Fibroblast of villous mesenchyme (primary cell): ENCODE measurements around the gene GUCA2B. TPM values are rescaled to one million over a fixed set of nuclear protein-coding genes. Genes with fewer than 3 reads are reported as not detected.

Experiments
- DNase-seq: peaks from one replicate; pipeline ENCODE4 v3.0.0-alpha.2; 2010; ENCODE audit warnings: low read depth
- H3K4me3 ChIP-seq: 2 replicates; pipeline ENCODE4 v1.5.1; 2011; ENCODE audit warnings: low read depth, mild to moderate bottlenecking, low read length
- total RNA-seq: library from RNA; depleted of rRNA; stranded (reverse); fragments of >200 nt; gene quantifications from 2 replicates; pipeline ENCODE4 v1.2.3, GENCODE V29; 2012
- TF ChIP-seq, protein P1 (sequence below): IDR thresholded peaks from 2 replicates; pipeline ENCODE4 v1.5.1; 2012; ENCODE audit warnings: low read depth, mild to moderate bottlenecking, low read length; ENCODE audit not compliant: insufficient read depth

The GUCA2B gene
- total RNA-seq, 1 donor, result not detected

DNA sequence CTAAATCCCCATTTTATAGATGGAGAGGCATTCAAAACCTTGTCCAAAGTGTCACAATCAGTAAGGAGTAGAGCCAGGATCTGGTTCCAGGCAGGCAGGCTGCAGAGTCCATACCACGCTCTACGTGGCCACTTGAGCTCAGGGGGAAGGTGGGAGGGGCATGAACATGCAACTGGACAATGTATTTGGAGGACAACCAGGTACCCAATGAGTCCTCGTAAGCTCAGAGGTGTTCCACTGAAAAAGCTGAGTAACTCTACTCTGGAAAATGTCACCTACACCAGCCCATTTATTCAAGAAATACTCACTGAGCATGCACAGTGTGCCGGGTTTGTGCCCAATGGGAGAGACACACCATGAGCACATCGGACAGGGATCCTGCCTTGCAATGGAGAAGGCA lies 11.2 kb upstream of the GUCA2B start:
- TF ChIP-seq, protein P1, sequence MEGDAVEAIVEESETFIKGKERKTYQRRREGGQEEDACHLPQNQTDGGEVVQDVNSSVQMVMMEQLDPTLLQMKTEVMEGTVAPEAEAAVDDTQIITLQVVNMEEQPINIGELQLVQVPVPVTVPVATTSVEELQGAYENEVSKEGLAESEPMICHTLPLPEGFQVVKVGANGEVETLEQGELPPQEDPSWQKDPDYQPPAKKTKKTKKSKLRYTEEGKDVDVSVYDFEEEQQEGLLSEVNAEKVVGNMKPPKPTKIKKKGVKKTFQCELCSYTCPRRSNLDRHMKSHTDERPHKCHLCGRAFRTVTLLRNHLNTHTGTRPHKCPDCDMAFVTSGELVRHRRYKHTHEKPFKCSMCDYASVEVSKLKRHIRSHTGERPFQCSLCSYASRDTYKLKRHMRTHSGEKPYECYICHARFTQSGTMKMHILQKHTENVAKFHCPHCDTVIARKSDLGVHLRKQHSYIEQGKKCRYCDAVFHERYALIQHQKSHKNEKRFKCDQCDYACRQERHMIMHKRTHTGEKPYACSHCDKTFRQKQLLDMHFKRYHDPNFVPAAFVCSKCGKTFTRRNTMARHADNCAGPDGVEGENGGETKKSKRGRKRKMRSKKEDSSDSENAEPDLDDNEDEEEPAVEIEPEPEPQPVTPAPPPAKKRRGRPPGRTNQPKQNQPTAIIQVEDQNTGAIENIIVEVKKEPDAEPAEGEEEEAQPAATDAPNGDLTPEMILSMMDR, result no peak
- DNase-seq, result no peak

DNA sequence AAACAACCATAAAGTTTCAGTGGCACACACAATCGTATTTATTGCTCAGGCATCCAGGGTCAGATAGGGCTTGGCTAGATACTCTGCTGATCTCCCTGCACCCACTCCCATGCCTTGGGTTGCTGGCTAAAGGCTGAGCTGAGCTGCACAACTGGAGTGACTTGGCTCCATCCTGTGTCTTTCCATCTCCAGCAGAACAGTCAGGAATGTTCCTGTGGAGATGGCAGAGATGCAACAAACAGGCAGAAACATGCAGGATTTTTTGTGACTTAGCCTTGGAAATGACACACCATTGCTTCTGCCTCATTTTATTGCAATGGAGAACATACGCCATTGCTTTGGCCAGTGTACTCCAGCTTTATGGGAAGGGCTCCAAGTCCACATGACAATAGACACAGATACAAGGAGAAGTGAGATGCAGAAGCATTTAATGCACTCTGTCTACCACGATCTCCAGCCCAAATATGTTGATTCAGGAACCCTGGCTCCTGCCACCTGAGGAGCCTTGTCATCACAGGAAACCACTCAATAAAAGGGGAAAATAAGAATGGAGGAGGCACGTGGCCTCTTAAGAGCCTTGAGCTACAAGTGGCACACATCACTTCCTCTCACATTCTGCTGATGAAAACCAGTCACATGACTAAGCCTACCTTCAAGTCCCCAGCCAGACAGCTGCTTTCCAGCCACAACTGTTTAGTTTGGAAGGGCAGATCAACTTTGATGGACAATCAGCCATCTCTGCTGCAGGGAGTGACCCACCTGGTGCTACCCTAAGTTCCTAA lies 10.1 kb upstream of the GUCA2B start:
- TF ChIP-seq, protein P1, result no peak
- DNase-seq, result no peak
- H3K4me3 ChIP-seq, result no peak overlapping the region

More for the DNA sequence above, 11.2 kb upstream of the GUCA2B start:
- no peak overlapping the region for H3K4me3 ChIP-seq

DNA sequence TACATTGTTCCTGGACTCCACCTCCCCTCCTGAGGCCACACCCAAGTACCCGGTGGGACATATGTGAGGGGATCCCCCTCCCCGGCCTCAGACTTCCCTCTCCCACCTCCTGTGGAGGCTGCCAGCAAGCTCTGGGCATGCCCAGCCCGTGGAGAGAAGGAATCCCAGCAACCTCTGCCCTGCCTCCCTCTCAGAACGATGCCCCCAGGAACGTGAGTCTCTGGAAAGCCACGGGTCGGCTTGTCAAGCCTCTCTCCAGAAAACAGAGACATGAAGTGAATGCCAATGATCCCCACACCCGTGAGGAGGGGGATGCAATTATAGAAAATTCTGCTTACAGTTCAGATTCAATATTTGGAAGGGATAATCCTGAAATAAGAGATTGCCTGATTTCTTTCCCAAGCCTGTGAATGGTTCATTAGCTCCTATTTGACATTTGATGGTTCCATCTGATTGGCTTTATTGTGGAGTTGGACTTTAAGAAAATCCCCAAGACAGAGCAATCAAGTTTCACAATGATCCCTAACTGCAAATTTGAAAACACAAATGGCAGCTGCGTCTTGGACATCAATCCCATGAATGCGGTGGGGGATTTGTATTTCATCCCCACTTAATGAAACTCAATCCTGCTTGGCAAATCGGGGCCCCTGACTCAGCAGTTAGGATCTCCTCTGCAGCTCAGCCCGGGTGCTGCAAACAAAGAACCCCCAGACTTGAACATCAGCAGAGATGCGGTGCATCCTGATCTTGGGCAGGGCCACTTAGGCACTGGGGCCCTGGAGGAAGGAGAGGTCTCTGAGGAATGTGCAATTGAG lies 9.1 kb upstream of the GUCA2B start:
- H3K4me3 ChIP-seq, result no peak overlapping the region
- TF ChIP-seq, protein P1, result no peak
- DNase-seq, result no peak

DNA sequence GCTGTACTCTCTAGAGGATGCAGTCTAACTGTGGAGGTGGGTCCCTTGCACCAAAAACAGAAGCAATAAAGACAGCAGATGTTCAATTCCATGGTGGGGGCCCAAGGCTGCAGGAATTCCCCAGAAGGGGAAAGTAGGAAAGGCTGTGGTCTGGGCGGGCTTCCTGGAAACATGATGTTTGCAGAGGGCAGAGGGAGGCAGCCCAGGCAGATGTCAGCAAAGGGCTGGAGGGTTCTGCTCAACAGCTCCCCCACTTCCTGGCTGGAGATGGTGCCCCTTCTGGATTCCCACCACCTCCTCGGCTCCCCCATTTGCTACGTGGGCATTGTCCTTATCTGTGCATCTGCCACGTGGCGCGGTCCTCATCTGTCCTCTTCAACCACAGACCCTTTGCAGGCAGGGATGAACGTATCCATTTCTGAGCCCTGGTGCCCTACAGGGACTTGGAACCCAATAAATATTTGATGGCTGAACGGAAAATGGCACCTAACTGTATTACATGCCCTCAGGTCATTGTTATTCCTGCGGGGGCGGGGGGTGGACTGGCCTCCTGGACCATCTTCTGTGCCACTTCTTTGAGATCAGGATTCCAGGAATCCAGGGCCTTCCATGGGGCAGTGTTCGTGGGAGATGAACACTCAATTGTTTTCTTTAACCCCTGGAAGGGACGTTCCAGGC lies 8.4 kb upstream of the GUCA2B start:
- DNase-seq, result no peak

DNA sequence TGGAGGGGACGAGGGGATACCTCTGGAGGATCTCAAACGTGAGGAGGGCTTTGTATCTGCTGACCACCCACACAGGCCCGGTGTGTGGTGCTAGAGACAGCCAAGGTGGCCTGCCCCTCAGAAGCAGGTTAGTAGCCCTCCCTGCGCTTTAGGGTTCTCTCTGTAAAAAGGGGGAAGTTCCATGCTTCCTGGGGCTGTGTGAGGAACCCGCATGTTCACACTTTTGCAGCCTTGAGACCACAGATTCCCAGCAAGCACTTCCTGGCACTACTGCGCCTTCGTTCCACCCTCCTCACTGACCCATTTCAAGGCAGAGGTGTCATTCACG lies 7.9 kb upstream of the GUCA2B start:
- H3K4me3 ChIP-seq, result no peak overlapping the region
- TF ChIP-seq, protein P1, result no peak
- no peak for DNase-seq

More for the DNA sequence above, 8.4 kb upstream of the GUCA2B start:
- H3K4me3 ChIP-seq, result no peak overlapping the region
- TF ChIP-seq, protein P1, result no peak

DNA sequence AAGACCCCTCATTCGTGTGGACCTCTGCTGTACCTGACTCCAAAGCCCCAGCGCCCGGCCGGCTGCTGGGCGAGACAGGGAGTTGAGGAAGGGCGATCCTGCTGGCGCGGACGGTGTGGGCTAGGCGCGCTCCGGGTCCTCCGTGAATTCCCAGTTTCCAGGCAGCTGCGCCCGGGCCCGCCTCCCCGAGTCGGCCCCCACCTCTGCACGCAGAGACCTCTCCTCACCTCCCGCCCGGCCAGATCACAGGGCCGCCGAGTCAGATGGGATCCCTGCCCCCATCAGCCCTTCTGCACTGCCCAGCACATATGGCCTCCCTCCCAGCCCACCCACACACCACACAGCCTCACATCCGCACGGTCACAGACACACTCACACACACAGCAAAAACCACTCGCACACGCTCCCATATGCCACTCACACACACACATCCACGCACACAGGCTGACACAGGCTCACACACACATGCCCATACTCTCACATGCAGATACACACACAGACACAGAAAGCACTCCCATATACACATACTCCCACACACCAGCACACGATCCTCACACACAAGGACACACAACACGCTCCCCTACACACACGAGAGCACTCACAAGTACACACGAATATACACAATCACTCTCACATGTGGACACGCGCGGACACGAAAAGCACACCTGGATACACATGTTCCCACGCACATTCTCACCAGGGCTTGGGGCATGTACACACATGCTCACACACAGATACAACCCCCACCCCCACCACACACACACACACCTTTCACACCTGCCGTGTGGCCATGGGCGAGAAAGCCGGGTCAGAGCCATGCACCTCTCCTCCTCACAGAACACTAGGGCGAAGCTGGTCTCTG lies 7.2 kb upstream of the GUCA2B start:
- TF ChIP-seq, protein P1, result no peak
- no peak for DNase-seq
- H3K4me3 ChIP-seq, result no peak overlapping the region
